HG02642 (cell line): Measurements from ENCODE around the gene ELAVL2.

Experiments used
- ATAC-seq: cut with Tn5 transposase; IDR thresholded peaks from one replicate; pipeline ENCODE4 v1.9.1; 2021; ENCODE audit warnings: mild to moderate bottlenecking; ENCODE audit not compliant: unreplicated experiment, poor library complexity

The ELAVL2 gene

GRCh38 chr9:23826120-23826629 is at the start of gene ELAVL2:
Gene ELAVL2, minus strand, starts transcription at chr9:23826240. Its CDS starts 64,006 bp downstream, at chr9:23762234.
- ATAC-seq = no peak

DNA sequence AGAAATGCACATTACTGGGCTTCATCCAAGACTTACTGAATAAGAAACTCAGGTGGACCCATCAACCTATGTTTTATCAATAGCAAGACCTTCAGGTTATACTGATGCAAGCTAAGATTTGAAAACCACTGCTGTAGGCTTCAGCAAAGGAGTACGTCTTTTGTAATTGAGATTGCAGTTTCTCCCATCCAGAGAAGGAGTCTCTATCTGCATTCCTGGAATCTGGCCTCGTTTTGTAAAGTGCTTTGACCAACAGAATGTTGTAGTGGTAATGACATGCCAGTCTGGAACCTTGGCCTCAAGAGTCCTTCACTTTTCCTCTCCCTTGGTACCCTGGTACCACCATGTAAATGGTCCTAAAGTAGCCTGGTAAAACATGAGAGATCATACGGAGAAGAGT is 32.2 kb upstream of the ELAVL2 start:
- no peak for ATAC-seq

GRCh38 chr9:23855873-23856604 is 30.0 kb upstream of the ELAVL2 start:
- ATAC-seq = no peak

- no peak for ATAC-seq
Observed at GRCh38 chr9:23850690-23851629, 24.9 kb upstream of the ELAVL2 start.

GRCh38 chr9:23850242-23850689 is 24.2 kb upstream of the ELAVL2 start:
- no peak for ATAC-seq

- ATAC-seq = no peak
Observed at GRCh38 chr9:23849379-23850035, 23.5 kb upstream of the ELAVL2 start.

GRCh38 chr9:23842565-23843129 is 16.6 kb upstream of the ELAVL2 start:
- ATAC-seq = no peak

- no peak for ATAC-seq
Observed at GRCh38 chr9:23841304-23841703, 15.3 kb upstream of the ELAVL2 start.

GRCh38 chr9:23837038-23837437 is 11.0 kb upstream of the ELAVL2 start:
- no peak for ATAC-seq

DNA sequence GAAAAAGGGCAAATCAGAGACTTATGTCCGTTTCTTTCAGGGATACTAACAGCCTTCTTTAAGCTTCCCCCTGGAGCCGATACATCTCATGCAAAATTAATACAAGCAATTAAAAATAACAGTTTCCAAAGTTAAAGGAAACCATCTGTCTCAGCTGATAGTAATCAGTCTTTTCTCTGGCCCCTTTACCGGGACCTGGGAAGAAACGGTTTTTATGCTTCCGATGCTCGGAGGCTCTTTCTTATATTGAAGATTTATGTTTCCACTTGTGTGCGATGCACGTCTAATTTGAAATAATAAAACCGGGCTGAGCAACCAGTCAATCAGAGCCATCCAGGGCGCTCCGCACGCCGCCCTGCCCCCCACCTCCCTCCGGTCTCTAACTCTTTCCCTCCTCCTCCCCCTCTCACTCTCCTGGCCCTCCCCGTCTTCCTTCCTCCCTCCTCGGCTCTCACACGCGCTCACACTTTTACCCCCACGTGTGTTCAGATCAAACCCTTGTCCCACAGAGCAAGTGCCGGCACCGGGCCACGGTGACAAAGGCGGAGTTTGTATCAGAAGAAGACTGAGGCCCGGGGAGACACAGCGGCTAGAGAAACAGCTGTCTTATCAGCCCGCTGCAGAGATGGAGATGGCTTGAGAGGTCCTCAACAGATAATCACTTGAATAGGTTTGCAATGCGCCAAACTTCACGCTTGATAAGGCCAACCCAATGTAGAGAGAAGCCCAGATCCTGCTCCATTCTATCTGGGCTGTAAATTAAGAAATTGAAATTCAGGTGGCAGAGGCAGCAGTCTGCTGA is 5.1 kb upstream of the ELAVL2 start:
- ATAC-seq = no peak

- ATAC-seq = no peak
Observed at GRCh38 chr9:23830476-23830805, 4.4 kb upstream of the ELAVL2 start.

GRCh38 chr9:23829580-23830475 is 3.8 kb upstream of the ELAVL2 start:
- ATAC-seq = no peak

DNA sequence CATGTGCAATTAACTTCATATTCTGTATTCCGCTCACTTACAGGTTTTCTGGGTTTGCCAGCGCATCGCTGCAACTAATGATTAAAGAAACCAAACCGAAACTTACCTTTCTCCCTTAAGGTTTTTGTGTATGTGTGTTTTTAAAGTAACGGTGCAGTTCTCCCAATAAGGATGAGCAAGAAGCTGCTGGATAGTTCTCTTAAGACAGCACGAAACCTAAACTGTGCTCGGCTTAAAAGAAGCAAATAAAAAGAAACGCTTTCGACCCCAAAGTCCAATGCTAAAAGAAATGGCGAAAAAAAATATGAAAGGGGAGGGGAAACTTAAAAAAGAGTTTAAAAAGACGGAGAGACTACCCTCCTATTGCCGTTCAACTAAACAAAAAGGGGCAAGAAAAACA is 340 bp downstream of the ELAVL2 start:
- no peak for ATAC-seq

DNA sequence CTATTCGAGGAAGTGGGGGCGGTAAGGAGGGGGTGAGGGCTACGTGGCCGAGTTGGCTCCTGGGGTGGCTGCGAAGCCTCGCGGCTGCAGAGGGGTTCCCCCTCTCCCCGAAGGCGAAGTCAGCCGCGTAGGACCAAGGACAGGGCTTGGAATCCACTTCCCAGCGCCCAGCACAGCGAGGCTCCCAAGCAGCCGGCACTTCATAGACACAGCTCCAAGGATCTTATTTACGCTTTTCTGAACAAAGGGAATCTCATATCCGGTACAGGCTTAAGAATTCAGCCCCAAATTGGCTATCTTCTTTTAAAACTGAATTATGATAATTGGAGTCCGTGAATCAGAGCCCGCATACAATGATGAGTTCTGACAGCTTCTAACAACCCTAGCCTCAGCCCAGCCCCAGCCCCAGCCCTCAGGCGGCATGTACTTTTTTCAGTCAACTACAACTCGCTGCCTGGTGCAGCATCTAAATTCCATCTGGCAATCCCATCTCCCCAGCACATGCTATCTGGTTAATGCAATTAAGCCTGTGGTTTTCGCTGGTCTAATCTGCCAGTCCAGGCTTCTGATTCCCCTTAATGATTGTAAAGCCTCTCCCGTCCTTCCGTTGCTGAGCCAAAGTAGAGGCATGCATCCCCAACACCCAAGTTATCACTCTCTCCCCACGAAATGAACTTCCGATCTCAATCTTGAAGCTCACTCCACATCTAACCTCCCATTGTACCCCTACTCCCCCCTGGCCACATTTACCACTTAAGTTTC is 1.0 kb downstream of the ELAVL2 start:
- no peak for ATAC-seq

GRCh38 chr9:23823986-23824829 is 1.8 kb downstream of the ELAVL2 start:
- ATAC-seq = no peak

- no peak for ATAC-seq
Observed at GRCh38 chr9:23823269-23823668, 2.8 kb downstream of the ELAVL2 start.
